ENCODE measurements around the gene CACNA1A.

Gene CACNA1A

GRCh38 chr19:13526552-13526951 is 20.3 kb upstream of the CACNA1A start:
- no peak overlapping the region for H3K27ac Mint-ChIP-seq
- H3K9me3 Mint-ChIP-seq = peaks cover 4% of the 10 kb centered on the region
- TF ChIP-seq CTCF (IDR thresholded peaks at IDR 0.05; ENCODE audit: unreplicated experiment in 3 of 3) = no peak
- no peaks in the 10 kb centered on the region for H3K36me3 Mint-ChIP-seq (ENCODE audit: low read depth)
- peaks cover 19% of the 10 kb centered on the region for H3K27me3 Mint-ChIP-seq (ENCODE audit: low read depth)
- no peaks in the 10 kb centered on the region for H3K4me1 Mint-ChIP-seq
- H3K4me3 Mint-ChIP-seq = no peak overlapping the region

GRCh38 chr19:13521066-13521465 is 14.8 kb upstream of the CACNA1A start:
- H3K27me3 Mint-ChIP-seq (ENCODE audit: low read depth) = peaks cover 16% of the 10 kb centered on the region
- no peak overlapping the region for H3K27ac Mint-ChIP-seq
- peaks cover 21% of the 10 kb centered on the region for H3K9me3 Mint-ChIP-seq
- H3K36me3 Mint-ChIP-seq (ENCODE audit: low read depth) = no peaks in the 10 kb centered on the region
- H3K4me1 Mint-ChIP-seq = no peaks in the 10 kb centered on the region
- TF ChIP-seq CTCF (IDR thresholded peaks at IDR 0.05; ENCODE audit: unreplicated experiment in 3 of 3) = no peak
- H3K4me3 Mint-ChIP-seq = no peak overlapping the region

GRCh38 chr19:13511947-13512346 is 5.7 kb upstream of the CACNA1A start:
- Mint-ChIP-seq H3K27ac (no peak overlapping the region), H3K36me3 (ENCODE audit: low read depth) (no peaks in the 10 kb centered on the region), H3K4me1 (no peaks in the 10 kb centered on the region), H3K4me3 (no peak overlapping the region), H3K9me3 (peaks cover 6% of the 10 kb centered on the region), H3K27me3 (ENCODE audit: low read depth) (peaks cover 60% of the 10 kb centered on the region)
- no peak for TF ChIP-seq CTCF (IDR thresholded peaks at IDR 0.05; ENCODE audit: unreplicated experiment in 3 of 3)

- H3K9me3 Mint-ChIP-seq = peaks cover 6% of the 10 kb centered on the region
- no peak for TF ChIP-seq CTCF (IDR thresholded peaks at IDR 0.05; ENCODE audit: unreplicated experiment in 3 of 3)
- no peak overlapping the region for H3K27ac Mint-ChIP-seq
- peaks cover 92% of the 10 kb centered on the region for H3K27me3 Mint-ChIP-seq (ENCODE audit: low read depth)
- no peaks in the 10 kb centered on the region for H3K4me1 Mint-ChIP-seq
- H3K36me3 Mint-ChIP-seq (ENCODE audit: low read depth) = no peaks in the 10 kb centered on the region
- H3K4me3 Mint-ChIP-seq = peak overlapping the region; percentile 40 to 63 (median 54)
Observed at GRCh38 chr19:13507053-13507611, 853 bp upstream of the CACNA1A start.

- peaks cover 6% of the 10 kb centered on the region for H3K9me3 Mint-ChIP-seq
- no peaks in the 10 kb centered on the region for H3K36me3 Mint-ChIP-seq (ENCODE audit: low read depth)
- H3K27ac Mint-ChIP-seq = no peak overlapping the region
- TF ChIP-seq CTCF (IDR thresholded peaks at IDR 0.05; ENCODE audit: unreplicated experiment in 3 of 3) = no peak
- H3K4me3 Mint-ChIP-seq = peak overlapping the region in 2 of 3 experiments; percentile 56 to 58
- peaks cover 97% of the 10 kb centered on the region for H3K27me3 Mint-ChIP-seq (ENCODE audit: low read depth)
- no peaks in the 10 kb centered on the region for H3K4me1 Mint-ChIP-seq
Observed at GRCh38 chr19:13505761-13506470, 363 bp downstream of the CACNA1A start.
